HG03097 (cell line): ENCODE results near the gene PPTC7.
"Not testable (repeated sequence)": the region's sequence is repeated elsewhere in the genome, so short reads cannot be mapped to it uniquely, and the experiment has no call there.

Experiments
- ATAC-seq: cut with Tn5 transposase; IDR thresholded peaks from one replicate; pipeline ENCODE4 v1.9.1; 2021; ENCODE audit not compliant: unreplicated experiment, low FRiP score

Gene PPTC7

DNA sequence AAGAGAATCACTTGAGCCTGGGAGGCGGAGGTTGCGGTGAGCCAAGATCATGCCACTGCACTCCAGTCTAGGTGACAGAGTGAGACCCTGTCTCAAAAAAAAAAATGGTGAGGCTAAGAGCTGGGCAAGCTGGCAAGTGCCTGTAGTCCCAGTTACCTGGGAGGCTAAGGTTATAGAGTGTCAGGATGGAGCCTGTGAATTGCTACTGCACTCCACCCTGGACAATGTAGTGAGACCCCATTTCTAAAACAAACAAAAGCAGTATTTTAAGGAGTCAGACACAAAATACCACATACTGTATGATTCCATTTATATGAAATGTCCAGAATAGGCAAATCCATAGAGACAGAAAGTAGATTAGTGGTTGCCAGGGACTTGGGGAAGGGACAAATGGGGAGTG lies 4.0 kb upstream of the PPTC7 start:
- ATAC-seq: not testable (repeated sequence)

GRCh38 chr12:110585231-110585799 lies 2.2 kb upstream of the PPTC7 start:
- ATAC-seq: no peak

DNA sequence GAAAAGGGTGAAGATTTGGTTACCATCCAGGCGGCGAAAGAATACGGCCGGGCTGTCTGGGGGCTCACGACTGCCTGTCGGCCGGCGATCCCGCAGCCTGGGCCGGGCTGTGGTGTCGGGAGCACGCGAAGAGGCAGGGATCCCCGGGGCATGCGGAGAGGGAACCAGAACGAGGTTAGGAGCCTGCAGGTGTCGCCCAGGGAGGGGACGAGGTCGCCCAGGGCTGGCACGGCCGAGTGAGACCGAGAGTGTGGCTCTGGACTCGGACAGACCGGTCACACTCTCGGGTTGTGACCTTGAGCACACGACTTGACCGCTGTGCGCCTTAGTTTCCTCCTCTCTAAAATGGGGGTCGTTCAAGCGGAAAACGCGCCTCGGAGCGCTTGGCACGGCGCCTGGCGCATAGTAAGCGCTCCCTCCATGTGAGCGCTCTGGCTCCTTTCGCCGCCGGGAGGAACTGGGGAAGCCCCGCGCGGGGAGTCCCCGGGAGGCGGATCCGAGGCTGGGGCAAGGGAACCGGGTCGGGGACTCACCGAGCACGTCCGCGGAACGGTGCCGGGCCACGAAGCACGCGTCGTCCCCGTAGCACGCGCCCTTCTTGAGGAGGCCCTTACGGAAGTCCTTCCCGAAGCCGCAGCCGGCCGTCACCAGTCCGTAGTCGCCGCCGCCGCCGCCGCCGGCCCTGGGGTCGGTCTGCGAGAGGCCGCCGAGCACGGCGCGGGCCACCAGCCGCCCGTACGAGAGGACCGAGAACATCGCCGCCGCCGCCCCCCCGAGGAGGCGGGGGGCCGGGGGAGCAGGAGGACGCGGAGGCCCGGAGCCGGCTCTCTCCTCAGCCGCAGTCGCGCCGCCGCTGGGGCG lies 612 bp downstream of the PPTC7 start:
- peak; percentile 39 for ATAC-seq

GRCh38 chr12:110581931-110582275 lies 1.2 kb downstream of the PPTC7 start:
- no peak for ATAC-seq

- no peak for ATAC-seq
Measured at GRCh38 chr12:110579535-110580253, 3.4 kb downstream of the PPTC7 start.

DNA sequence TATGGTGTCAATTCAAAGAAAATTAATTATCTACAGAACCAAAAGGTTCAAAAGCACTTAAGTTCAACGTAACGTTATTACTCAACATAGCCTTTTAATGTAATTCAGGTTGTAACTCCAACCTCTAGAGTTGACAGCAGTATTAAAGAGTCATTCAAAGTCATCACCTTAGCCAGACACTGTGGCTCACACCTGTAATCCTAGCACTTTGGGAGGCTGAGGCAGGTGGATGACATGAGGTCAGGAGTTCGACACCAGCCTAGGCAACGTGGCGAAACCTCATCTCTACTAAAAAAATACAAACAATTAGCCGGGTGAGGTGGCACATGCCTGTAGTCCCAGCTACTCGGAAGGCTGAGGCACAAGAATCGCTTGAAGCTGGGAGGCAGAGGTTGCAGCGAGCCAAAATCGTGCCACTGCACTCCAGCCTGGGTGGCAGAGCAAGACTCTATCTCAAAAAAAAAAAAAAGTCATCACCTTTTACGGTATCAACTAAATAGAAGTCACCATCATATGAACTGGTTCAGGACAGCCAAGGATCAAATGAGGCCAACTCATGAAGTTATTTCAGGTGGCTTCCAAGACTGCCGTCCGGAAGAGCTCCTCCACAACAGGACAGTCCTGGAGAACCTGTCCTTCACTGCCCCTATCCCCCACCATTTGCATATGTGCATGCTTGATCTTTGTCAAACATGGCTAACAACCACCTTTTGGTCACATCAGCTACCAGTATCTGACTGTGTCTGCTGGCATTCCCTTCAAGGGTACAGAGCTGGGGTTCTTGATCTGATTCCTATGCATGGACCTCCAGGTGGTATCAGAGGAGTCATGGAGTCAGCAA lies 4.2 kb downstream of the PPTC7 start:
- no peak for ATAC-seq

DNA sequence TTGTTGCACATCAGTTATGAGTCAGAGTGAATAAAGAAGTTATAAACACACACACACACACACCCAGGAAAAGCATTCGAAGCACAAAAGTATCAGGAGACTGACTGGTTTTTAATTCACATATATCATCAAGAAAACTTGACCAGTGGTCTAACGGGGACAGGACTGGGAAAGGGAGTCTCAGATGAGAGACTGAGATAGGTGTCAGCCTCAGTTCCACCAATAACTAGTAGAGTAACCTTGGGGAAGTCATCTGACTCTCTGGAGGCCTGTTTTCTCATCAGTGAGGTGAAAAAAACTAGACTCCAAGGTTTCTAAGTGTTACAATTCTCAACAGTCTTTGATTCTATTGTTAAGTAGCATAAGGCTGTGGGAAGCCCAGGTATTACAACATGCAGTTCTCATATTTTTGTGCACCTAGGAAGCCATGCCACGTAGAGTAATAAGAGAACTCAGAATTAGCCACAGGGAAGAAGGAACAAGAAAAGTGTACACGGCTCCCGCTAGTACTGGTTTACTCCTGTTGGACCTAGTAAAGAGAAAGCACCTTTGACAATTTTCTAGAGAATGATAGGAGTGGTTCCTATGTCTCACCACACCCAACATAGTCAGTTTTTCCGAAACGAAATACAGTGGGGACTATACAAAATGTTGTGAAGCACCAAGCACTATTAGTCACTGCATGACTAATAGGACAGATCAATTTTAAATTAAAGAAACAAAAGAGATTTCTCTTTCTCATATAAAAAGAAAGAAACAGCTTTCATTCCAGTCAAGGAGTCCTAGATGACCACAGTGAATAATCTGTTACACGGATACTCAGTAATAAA lies 5.0 kb downstream of the PPTC7 start:
- ATAC-seq: no peak

DNA sequence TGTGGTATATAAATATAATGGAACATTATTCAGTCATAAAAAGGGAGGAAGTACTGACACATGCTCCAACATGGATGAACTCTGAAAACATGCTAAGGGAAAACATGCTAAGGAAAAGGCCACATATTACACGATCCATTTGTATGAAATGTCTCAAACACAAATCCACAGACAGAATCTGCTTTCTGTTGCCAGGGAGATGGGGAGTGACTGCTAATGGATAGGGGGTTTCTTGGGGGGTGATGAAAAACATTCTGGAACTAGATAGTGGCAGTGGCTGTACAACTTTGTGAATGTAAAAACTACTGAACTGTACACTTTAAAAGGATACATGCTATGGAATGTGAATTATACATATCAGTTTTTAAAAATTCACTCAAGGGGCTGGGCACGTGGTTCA lies 6.6 kb downstream of the PPTC7 start:
- no peak for ATAC-seq

GRCh38 chr12:110575326-110575725 lies 7.8 kb downstream of the PPTC7 start:
- ATAC-seq: no peak

GRCh38 chr12:110574717-110575230 lies 8.3 kb downstream of the PPTC7 start:
- ATAC-seq: not testable (repeated sequence)

DNA sequence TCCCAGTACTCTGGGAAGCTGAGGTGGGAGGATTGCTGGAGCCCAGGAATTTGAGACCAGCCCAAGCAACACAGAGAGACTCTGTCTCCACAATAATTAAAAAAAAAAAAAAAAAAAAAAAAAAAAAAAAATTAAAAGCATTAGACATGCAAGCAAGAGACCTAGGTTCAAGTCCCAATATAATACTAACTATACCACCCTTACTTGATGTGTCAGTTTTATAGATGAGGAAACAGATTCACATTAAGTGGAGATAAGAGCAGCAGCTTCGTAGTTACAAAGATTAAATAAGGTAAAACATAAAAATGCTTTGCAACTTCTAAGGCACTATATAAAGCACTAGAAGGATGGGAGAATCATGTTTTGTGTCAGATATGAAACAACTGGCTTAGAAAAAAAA lies 9.1 kb downstream of the PPTC7 start:
- no peak for ATAC-seq

- not testable (repeated sequence) for ATAC-seq
Measured at GRCh38 chr12:110570798-110571197, 12.3 kb downstream of the PPTC7 start.

GRCh38 chr12:110569838-110570237 lies 13.3 kb downstream of the PPTC7 start:
- not testable (repeated sequence) for ATAC-seq

- no peak for ATAC-seq
Measured at GRCh38 chr12:110568752-110569151, 14.4 kb downstream of the PPTC7 start.

GRCh38 chr12:110566993-110567392 lies 16.1 kb downstream of the PPTC7 start:
- ATAC-seq: no peak

- no peak for ATAC-seq
Measured at GRCh38 chr12:110565894-110566871, 16.9 kb downstream of the PPTC7 start.

DNA sequence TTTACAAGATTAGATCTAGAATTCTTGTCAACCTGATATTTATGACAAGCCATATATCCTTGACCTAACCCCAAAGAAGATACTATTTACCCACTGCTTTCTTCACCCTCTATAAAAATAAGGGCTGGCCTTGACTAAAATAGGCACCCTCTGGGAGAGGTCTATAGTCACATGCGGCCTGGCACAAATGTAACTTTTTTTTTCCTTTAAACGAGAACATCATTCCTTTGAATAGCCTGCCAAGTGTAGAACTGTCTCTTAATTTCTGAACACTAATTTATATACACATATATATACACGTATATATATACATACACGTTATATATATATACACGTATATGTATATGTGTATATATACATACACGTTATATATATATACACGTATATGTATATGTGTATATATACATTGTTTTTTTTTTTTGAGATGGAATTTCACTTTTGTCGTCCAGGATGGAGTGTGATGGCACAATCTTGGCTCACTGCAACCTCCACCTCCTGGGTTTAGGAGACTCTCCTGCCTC lies 18.6 kb downstream of the PPTC7 start:
- ATAC-seq: no peak
